Lung (tissue), 12 donors: ENCODE results near the gene C10orf67. TPM values are rescaled to one million over a fixed set of nuclear protein-coding genes. Genes with fewer than 3 reads are reported as not detected.
A peak's percentile ranks its signal among the peaks of the same experiment; 100 is the strongest.

Experiments used
- ATAC-seq: fragments of 200-7000 bp; cut with Tn5 transposase; one replicate; pipeline ENCODE4 v1.9.1; 2020; ENCODE audit warnings: moderate number of reproducible peaks; ENCODE audit not compliant: insufficient read depth, low FRiP score
- DNase-seq, 3 donors: peaks; one replicate each; pipeline ENCODE4 v3.0.0-alpha.2; 2013 to 2017
- H3K27ac ChIP-seq, 2 donors: one replicate each; pipeline ENCODE4 v1.5.1; 2013; ENCODE audit warnings: mild to moderate bottlenecking in 2 of 2, moderate library complexity in 2 of 2, control low read depth in 1 of 2, inconsistent platforms in 1 of 2, low read depth in 1 of 2, low read length in 1 of 2
- H3K27me3 ChIP-seq, 3 donors: one replicate each; pipeline ENCODE4 v1.5.1; 2013; ENCODE audit warnings: low read length in 2 of 3; ENCODE audit not compliant: control insufficient read depth in 3 of 3, insufficient read depth in 3 of 3
- H3K36me3 ChIP-seq, 4 donors: one replicate each; pipeline ENCODE4 v1.5.1; 2013; ENCODE audit warnings: low read length in 4 of 4, mild to moderate bottlenecking in 1 of 4, moderate library complexity in 1 of 4; ENCODE audit not compliant: control insufficient read depth in 4 of 4, insufficient read depth in 4 of 4
- H3K4me1 ChIP-seq, 5 donors: one replicate each; pipeline ENCODE4 v1.5.1; 2013; ENCODE audit warnings: low read length in 5 of 5, mild to moderate bottlenecking in 2 of 5, moderate library complexity in 1 of 5; ENCODE audit not compliant: control insufficient read depth in 5 of 5, insufficient read depth in 5 of 5
- H3K4me3 ChIP-seq: one replicate; pipeline ENCODE4 v1.5.1; 2013; ENCODE audit warnings: mild to moderate bottlenecking, control low read depth, moderate library complexity
- H3K9ac ChIP-seq, 2 donors: one replicate each; pipeline ENCODE4 v1.5.1; 2013; ENCODE audit warnings: low read length in 2 of 2, control low read depth in 1 of 2; ENCODE audit not compliant: insufficient read depth in 1 of 2
- H3K9me3 ChIP-seq, 4 donors: one replicate each; pipeline ENCODE4 v1.5.1; 2013; ENCODE audit warnings: low read length in 3 of 4, mild to moderate bottlenecking in 1 of 4, moderate library complexity in 1 of 4; ENCODE audit not compliant: control insufficient read depth in 4 of 4, insufficient read depth in 3 of 4
- WGBS, 2 donors: extraction: QIAGEN DNeasy Blood & Tissue Kit; methylation state at CpG; one replicate each; pipeline ENCODE4 v1.1.7; 2013; 5-methylcytosine and 5-hydroxymethylcytosine counted together
- polyA plus RNA-seq, 2 donors: library from polyadenylated mRNA; stranded (reverse); fragments of 200-250 nt; gene quantifications; one replicate each; pipeline ENCODE4 v1.2.1, GENCODE V29; 2013
- total RNA-seq, 2 donors: library from RNA; depleted of rRNA in 1 of 2; stranded (reverse); fragments of >200 nt in 1 of 2; gene quantifications; one replicate each; pipeline ENCODE4 v1.2.1, GENCODE V29; 2014 to 2021
- TF ChIP-seq, protein P1 (sequence below): IDR thresholded peaks from 2 replicates; pipeline ENCODE4 v1.5.1; 2012; ENCODE audit warnings: mild to moderate bottlenecking; ENCODE audit errors: control extremely low read depth, extremely low read depth
- donor health status: control.
- donor health status: control.
- donor health status: Bipolar disorder and iron deficiency.
- donor health status: healthy.
- donor health status: DM: yes; HTN: yes; CAD: no.

Gene C10orf67
- total and polyA plus RNA-seq, 4 donors = 0.33 to 2.3 (median 0.91) TPM

DNA sequence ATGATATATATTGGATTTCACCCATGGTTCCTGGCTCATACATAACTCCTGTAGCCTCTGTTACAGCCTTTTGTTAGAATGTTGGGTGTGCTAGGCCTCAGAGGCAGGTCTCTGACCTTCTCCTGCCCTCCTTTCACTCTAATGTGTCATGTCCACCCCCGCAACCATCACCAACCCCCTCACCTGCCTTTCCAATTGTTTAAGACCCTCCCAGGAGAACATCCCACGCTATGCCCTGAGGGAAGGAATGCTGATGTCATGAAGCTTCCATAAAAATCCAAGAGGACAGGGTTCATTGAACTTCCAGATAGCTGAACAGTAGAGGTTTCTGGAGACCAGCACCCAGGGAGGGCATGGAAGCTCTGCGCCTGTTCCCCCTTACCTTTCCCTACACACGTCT is 30.8 kb upstream of the C10orf67 start:
- H3K9me3 ChIP-seq = peaks cover 0 to 1% (median 0%) of the 10 kb centered on the region in 4 donors
- H3K4me3 ChIP-seq = no peak overlapping the region
- ATAC-seq = no peak
- TF ChIP-seq, protein P1, sequence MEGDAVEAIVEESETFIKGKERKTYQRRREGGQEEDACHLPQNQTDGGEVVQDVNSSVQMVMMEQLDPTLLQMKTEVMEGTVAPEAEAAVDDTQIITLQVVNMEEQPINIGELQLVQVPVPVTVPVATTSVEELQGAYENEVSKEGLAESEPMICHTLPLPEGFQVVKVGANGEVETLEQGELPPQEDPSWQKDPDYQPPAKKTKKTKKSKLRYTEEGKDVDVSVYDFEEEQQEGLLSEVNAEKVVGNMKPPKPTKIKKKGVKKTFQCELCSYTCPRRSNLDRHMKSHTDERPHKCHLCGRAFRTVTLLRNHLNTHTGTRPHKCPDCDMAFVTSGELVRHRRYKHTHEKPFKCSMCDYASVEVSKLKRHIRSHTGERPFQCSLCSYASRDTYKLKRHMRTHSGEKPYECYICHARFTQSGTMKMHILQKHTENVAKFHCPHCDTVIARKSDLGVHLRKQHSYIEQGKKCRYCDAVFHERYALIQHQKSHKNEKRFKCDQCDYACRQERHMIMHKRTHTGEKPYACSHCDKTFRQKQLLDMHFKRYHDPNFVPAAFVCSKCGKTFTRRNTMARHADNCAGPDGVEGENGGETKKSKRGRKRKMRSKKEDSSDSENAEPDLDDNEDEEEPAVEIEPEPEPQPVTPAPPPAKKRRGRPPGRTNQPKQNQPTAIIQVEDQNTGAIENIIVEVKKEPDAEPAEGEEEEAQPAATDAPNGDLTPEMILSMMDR = no peak
- peaks cover 0 to 2% (median 0%) of the 10 kb centered on the region in 5 donors for H3K4me1 ChIP-seq
- H3K27ac ChIP-seq = no peak overlapping the region
- DNase-seq = no peak
- H3K9ac ChIP-seq = no peak overlapping the region
- no peaks in the 10 kb centered on the region for H3K36me3 ChIP-seq
- WGBS, 2 donors = 97 to 98% methylated on average over 4 of the region's 4 CpGs
- no peaks in the 10 kb centered on the region for H3K27me3 ChIP-seq

DNA sequence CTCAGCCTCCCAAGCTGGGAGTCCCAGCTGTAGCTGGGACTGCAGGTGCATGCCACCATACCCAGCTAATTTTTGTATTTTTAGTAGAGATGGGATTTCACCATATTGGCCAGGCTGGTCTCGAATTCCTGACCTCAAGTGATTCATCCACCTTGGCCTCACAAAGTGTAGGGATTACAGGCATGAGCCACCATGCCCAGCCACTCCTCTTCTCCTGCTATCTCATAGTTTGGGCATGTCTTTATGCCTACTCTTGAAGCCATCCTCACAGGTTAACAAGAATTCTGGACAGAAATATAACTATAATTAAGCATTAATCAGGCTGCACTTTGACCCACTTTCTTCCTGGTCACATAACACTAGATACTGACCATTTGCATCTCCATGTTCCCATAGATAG is 28.6 kb upstream of the C10orf67 start:
- H3K9ac ChIP-seq = no peak overlapping the region
- TF ChIP-seq, protein P1 = no peak
- peaks cover 0 to 12% (median 0%) of the 10 kb centered on the region in 5 donors for H3K4me1 ChIP-seq
- peaks cover 0 to 1% (median 0%) of the 10 kb centered on the region in 4 donors for H3K9me3 ChIP-seq
- DNase-seq (no peak), ATAC-seq (no peak)
- no peaks in the 10 kb centered on the region for H3K27me3 ChIP-seq
- no peak overlapping the region for H3K4me3 ChIP-seq
- no peaks in the 10 kb centered on the region for H3K36me3 ChIP-seq
- H3K27ac ChIP-seq = no peak overlapping the region
- WGBS, 2 donors = 76 to 80% methylated on average over 1 of the region's 1 CpG

DNA sequence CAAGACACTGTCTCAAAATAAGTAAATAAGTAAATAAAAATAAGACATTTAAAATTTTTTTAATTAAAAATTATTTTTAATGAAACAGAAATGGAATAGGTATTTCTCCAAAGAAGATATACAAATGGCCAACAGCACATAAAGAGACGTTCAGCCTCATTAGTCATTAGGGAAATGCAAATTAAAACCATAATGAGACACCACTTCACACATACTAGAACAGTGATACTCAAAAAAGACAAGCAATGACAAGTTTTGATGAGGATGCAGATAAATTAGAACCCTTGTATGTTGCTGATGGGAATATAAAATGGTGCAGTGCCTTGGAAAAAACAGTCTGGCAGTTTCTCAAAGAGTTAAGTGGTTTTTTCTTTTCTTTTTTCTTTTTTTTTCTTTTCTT is 26.5 kb upstream of the C10orf67 start:
- H3K9ac ChIP-seq = no peak overlapping the region
- H3K4me3 ChIP-seq = no peak overlapping the region
- TF ChIP-seq, protein P1 = no peak
- H3K27ac ChIP-seq = no peak overlapping the region
- no peak for ATAC-seq
- DNase-seq = no peak
- 75 to 94% methylated on average over 1 of the region's 1 CpG for WGBS, 2 donors
- peaks cover 0 to 1% (median 0%) of the 10 kb centered on the region in 4 donors for H3K9me3 ChIP-seq
- no peaks in the 10 kb centered on the region for H3K27me3 ChIP-seq
- no peaks in the 10 kb centered on the region for H3K36me3 ChIP-seq
- H3K4me1 ChIP-seq = peaks cover 0 to 12% (median 0%) of the 10 kb centered on the region in 5 donors

DNA sequence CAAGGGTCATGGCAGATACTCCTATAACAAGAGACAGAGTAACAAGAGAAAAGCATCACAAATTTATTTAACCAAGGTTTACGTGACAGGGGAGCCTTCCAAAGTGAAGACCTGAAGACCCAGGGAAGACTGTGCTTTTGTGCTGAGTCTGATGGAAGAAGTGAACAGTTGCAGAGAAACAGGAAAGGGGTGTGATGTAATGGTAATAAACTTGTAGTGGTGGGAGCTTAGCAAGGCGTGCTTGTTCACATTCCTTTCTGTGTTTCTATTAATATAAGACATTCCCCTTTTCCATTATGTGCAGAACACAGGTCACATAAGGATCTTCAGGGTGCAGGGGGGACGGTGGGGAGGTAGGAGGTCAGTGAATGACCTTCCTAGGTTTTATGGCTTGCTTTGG is 25.5 kb upstream of the C10orf67 start:
- Histone ChIP-seq H3K9me3 (peaks cover 0 to 1% (median 0%) of the 10 kb centered on the region in 4 donors), H3K27ac (peak overlapping the region in 1 of 2 donors; percentile 37), H3K9ac (no peak overlapping the region), H3K4me3 (no peak overlapping the region), H3K27me3 (no peaks in the 10 kb centered on the region), H3K36me3 (no peaks in the 10 kb centered on the region), H3K4me1 (peaks cover 0 to 12% (median 0%) of the 10 kb centered on the region in 5 donors)
- 53 to 60% methylated on average over 3 of the region's 3 CpGs for WGBS, 2 donors
- ATAC-seq = no peak
- TF ChIP-seq, protein P1 = no peak
- peak in 1 of 3 donors; percentile 13 for DNase-seq
